Trophoblast cell (in vitro differentiated cells and primary cell): ENCODE data around the gene EHD2.

ENCODE experiments used
- DNase-seq, 2 donors: peaks; one replicate each; pipeline ENCODE4 v3.0.0-alpha.2; 2016
- H2AFZ ChIP-seq: 2 replicates; pipeline ENCODE4 v1.6.1; 2013; ENCODE audit warnings: low read length, moderate library complexity, mild to moderate bottlenecking; ENCODE audit not compliant: insufficient read depth, poor library complexity
- H2AK5ac ChIP-seq: 2 replicates; pipeline ENCODE4 v1.6.1; 2013; ENCODE audit warnings: mild to moderate bottlenecking, low read length
- H2BK120ac ChIP-seq: 2 replicates; pipeline ENCODE4 v1.6.1; 2013; ENCODE audit warnings: low read length, mild to moderate bottlenecking, moderate library complexity; ENCODE audit not compliant: insufficient read depth, poor library complexity
- H2BK12ac ChIP-seq: 2 replicates; pipeline ENCODE4 v1.6.1; 2013; ENCODE audit warnings: mild to moderate bottlenecking, low read length, moderate library complexity
- H2BK5ac ChIP-seq: 2 replicates; pipeline ENCODE4 v1.6.1; 2013; ENCODE audit warnings: low read length, low read depth, moderate library complexity, mild to moderate bottlenecking; ENCODE audit not compliant: poor library complexity
- H3K14ac ChIP-seq: 2 replicates; pipeline ENCODE4 v1.6.1; 2013; ENCODE audit warnings: mild to moderate bottlenecking, low read length
- H3K18ac ChIP-seq: 2 replicates; pipeline ENCODE4 v1.6.1; 2013; ENCODE audit warnings: mild to moderate bottlenecking, low read length
- H3K23ac ChIP-seq: 2 replicates; pipeline ENCODE4 v1.6.1; 2013; ENCODE audit warnings: low read length
- H3K27ac ChIP-seq: 2 replicates; pipeline ENCODE4 v1.5.1; 2013; ENCODE audit warnings: low read depth, mild to moderate bottlenecking, inconsistent platforms, low read length, moderate library complexity
- H3K27me3 ChIP-seq: 2 replicates; pipeline ENCODE4 v1.6.1; 2013; ENCODE audit warnings: inconsistent platforms, mild to moderate bottlenecking, low read length, moderate library complexity; ENCODE audit not compliant: insufficient read depth
- H3K36me3 ChIP-seq, 2 experiments: 1 replicate in 1 of 2; 2 replicates in 1 of 2; pipeline ENCODE4 v1.6.1; 2013; ENCODE audit warnings: low read length in 2 of 2, mild to moderate bottlenecking in 2 of 2, moderate library complexity in 1 of 2; ENCODE audit not compliant: insufficient read depth in 2 of 2, control insufficient read depth in 1 of 2
- H3K4ac ChIP-seq: 2 replicates; pipeline ENCODE4 v1.6.1; 2013; ENCODE audit warnings: low read depth, mild to moderate bottlenecking, low read length, moderate library complexity
- H3K4me1 ChIP-seq, 2 experiments: 1 replicate in 1 of 2; 2 replicates in 1 of 2; pipeline ENCODE4 v1.6.1; 2013; ENCODE audit warnings: low read length in 2 of 2, mild to moderate bottlenecking in 2 of 2, moderate library complexity in 1 of 2; ENCODE audit not compliant: insufficient read depth in 2 of 2, control insufficient read depth in 1 of 2
- H3K4me2 ChIP-seq: 2 replicates; pipeline ENCODE4 v1.6.1; 2013; ENCODE audit warnings: inconsistent platforms, mild to moderate bottlenecking, low read length, moderate library complexity
- H3K4me3 ChIP-seq: 2 replicates; pipeline ENCODE4 v1.5.1; 2013; ENCODE audit warnings: mild to moderate bottlenecking, low read depth, low read length, inconsistent platforms
- H3K79me1 ChIP-seq: one replicate; pipeline ENCODE4 v1.6.1; 2013; ENCODE audit warnings: low read length
- H3K79me2 ChIP-seq: 2 replicates; pipeline ENCODE4 v1.6.1; 2013; ENCODE audit warnings: low read length, mild to moderate bottlenecking; ENCODE audit not compliant: control insufficient read depth, insufficient read depth, poor library complexity
- H3K9ac ChIP-seq: 2 replicates; pipeline ENCODE4 v1.6.1; 2013; ENCODE audit warnings: mild to moderate bottlenecking, low read length
- H3K9me3 ChIP-seq: 2 replicates; pipeline ENCODE4 v1.6.1; 2013; ENCODE audit warnings: low read depth, mild to moderate bottlenecking, control low read depth, inconsistent platforms, low read length; ENCODE audit not compliant: insufficient read depth
- H4K12ac ChIP-seq: 2 replicates; pipeline ENCODE4 v1.6.1; 2013; ENCODE audit warnings: low read depth, mild to moderate bottlenecking, low read length, moderate library complexity
- H4K8ac ChIP-seq: 2 replicates; pipeline ENCODE4 v1.6.1; 2013; ENCODE audit warnings: low read depth, mild to moderate bottlenecking, low read length, moderate library complexity
- H4K91ac ChIP-seq: one replicate; pipeline ENCODE4 v1.6.1; 2013; ENCODE audit warnings: low read depth, mild to moderate bottlenecking, low read length, moderate library complexity
- WGBS: extraction: QIAGEN DNeasy Blood & Tissue Kit; methylation state at CpG from one replicate; pipeline ENCODE4 v1.1.7; 2013; ENCODE audit warnings: missing lambda C conversion rate; ENCODE audit not compliant: insufficient read length, insufficient coverage; ENCODE audit errors: extremely low coverage; 5-methylcytosine and 5-hydroxymethylcytosine counted together

Gene EHD2

DNA sequence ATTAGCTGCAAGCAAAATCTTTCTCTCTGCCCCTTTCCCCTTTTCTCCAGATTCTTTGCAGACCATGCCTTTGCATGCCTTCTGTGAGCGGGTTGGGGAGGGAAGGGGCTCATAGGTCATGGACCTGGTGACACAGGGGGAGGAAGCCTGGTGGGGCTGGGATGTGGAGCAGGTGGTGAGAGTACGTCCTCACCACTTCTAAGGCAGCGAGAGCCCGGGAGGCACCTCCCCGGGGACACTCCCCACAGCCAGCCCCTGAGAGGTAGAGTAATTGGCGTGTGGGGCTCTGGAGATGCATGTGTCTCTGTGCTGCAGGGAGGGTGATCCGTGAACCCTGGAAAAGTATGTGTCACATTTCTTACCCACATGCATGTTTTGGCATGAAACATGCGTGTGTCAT lies 42.5 kb upstream of the EHD2 start:
- no peak for DNase-seq
- no CpG with 5 or more reads among the region's 8 CpGs for WGBS
- no peak overlapping the region for H2AFZ ChIP-seq

GRCh38 chr19:47671499-47671898 lies 41.7 kb upstream of the EHD2 start:
- 100% methylated on average over 1 of the region's 2 CpGs for WGBS

More for the DNA sequence above, 42.5 kb upstream of the EHD2 start:
- H3K79me1 ChIP-seq = peaks cover 3% of the 10 kb centered on the region
- H3K36me3 ChIP-seq = peaks cover 38% of the 10 kb centered on the region in 2 experiments
- peak overlapping the region; percentile 30 for H3K18ac ChIP-seq
- peaks cover 14 to 15% of the 10 kb centered on the region in 2 experiments for H3K4me1 ChIP-seq
- no peak overlapping the region for H2BK120ac ChIP-seq
- no peaks in the 10 kb centered on the region for H3K9me3 ChIP-seq
- H3K14ac ChIP-seq = no peak overlapping the region
- H2BK12ac ChIP-seq = no peak overlapping the region
- H4K91ac ChIP-seq = no peak overlapping the region
- no peak overlapping the region for H4K8ac ChIP-seq
- H3K4me3 ChIP-seq = no peak overlapping the region
- no peak overlapping the region for H3K9ac ChIP-seq
- H4K12ac ChIP-seq = no peak overlapping the region
- H2BK5ac ChIP-seq = no peak overlapping the region
- no peak overlapping the region for H3K27ac ChIP-seq
- H3K27me3 ChIP-seq = no peaks in the 10 kb centered on the region
- H3K23ac ChIP-seq = no peak overlapping the region
- H2AK5ac ChIP-seq = no peak overlapping the region
- peak overlapping the region; percentile 16 for H3K4ac ChIP-seq
- no peak overlapping the region for H3K4me2 ChIP-seq
- H3K79me2 ChIP-seq = peaks cover 1% of the 10 kb centered on the region

GRCh38 chr19:47673426-47673825 lies 39.8 kb upstream of the EHD2 start:
- no peak overlapping the region for H3K4me2 ChIP-seq
- H3K36me3 ChIP-seq = peaks cover 52 to 56% of the 10 kb centered on the region in 2 experiments
- no peak overlapping the region for H3K9ac ChIP-seq
- no CpG with 5 or more reads among the region's 7 CpGs for WGBS
- no peak overlapping the region for H3K18ac ChIP-seq
- no peak overlapping the region for H4K8ac ChIP-seq
- no peak overlapping the region for H2BK120ac ChIP-seq
- no peak overlapping the region for H4K12ac ChIP-seq
- H3K23ac ChIP-seq = no peak overlapping the region
- no peak for DNase-seq
- H3K79me2 ChIP-seq = no peaks in the 10 kb centered on the region
- H3K27ac ChIP-seq = no peak overlapping the region
- no peak overlapping the region for H2AK5ac ChIP-seq
- H4K91ac ChIP-seq = no peak overlapping the region
- H3K9me3 ChIP-seq = no peaks in the 10 kb centered on the region
- H3K4me3 ChIP-seq = no peak overlapping the region
- H3K4me1 ChIP-seq = no peaks in the 10 kb centered on the region
- no peaks in the 10 kb centered on the region for H3K79me1 ChIP-seq
- no peak overlapping the region for H2BK5ac ChIP-seq
- H3K4ac ChIP-seq = no peak overlapping the region
- no peak overlapping the region for H2AFZ ChIP-seq
- H3K27me3 ChIP-seq = no peaks in the 10 kb centered on the region
- H2BK12ac ChIP-seq = no peak overlapping the region
- no peak overlapping the region for H3K14ac ChIP-seq

More at GRCh38 chr19:47671499-47671898, 41.7 kb upstream of the EHD2 start:
- Histone ChIP-seq H3K23ac (no peak overlapping the region), H3K4me3 (no peak overlapping the region), H2AK5ac (no peak overlapping the region), H3K27ac (no peak overlapping the region), H2AFZ (no peak overlapping the region), H3K4ac (no peak overlapping the region), H3K36me3 (peaks cover 44% of the 10 kb centered on the region in 2 experiments), H4K8ac (no peak overlapping the region), H3K18ac (no peak overlapping the region), H3K79me1 (peaks cover 3% of the 10 kb centered on the region), H3K27me3 (no peaks in the 10 kb centered on the region), H3K9ac (no peak overlapping the region), H4K91ac (no peak overlapping the region), H2BK5ac (no peak overlapping the region), H3K79me2 (peaks cover 1% of the 10 kb centered on the region), H3K9me3 (no peaks in the 10 kb centered on the region), H3K4me1 (peaks cover 10 to 11% of the 10 kb centered on the region in 2 experiments), H2BK120ac (no peak overlapping the region), H3K4me2 (no peak overlapping the region), H4K12ac (no peak overlapping the region), H3K14ac (no peak overlapping the region), H2BK12ac (no peak overlapping the region)
- DNase-seq = no peak

DNA sequence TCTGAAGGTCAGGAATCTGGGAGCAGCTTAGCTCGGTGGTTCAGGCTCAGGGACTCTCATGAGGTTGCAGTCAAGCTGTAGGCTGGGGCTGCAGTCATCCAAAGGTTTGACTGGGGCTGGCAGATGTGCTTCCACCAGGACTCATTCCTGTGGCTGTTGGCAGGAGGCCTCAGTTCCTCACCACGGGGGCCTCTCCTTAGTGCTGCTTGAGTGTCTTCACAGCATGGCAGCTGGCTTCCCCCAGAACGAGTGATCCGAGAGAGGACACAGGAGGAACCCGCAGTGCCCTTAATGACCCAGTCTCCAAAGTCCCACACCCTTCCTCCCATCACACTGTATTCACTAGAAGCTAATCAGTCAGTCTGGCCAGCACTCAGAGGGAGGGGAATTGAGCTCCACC lies 38.7 kb upstream of the EHD2 start:
- H4K91ac ChIP-seq = no peak overlapping the region
- H4K12ac ChIP-seq = no peak overlapping the region

More for the DNA sequence above, 38.7 kb upstream of the EHD2 start:
- no peak overlapping the region for H2BK12ac ChIP-seq
- no peak overlapping the region for H2BK120ac ChIP-seq
- H3K23ac ChIP-seq = no peak overlapping the region
- no peak for DNase-seq
- H3K9ac ChIP-seq = no peak overlapping the region
- H3K79me2 ChIP-seq = no peaks in the 10 kb centered on the region
- peaks cover 58 to 61% of the 10 kb centered on the region in 2 experiments for H3K36me3 ChIP-seq
- WGBS = no CpG with 5 or more reads among the region's 5 CpGs
- H3K4me1 ChIP-seq = no peaks in the 10 kb centered on the region
- no peak overlapping the region for H3K4me3 ChIP-seq
- H2AFZ ChIP-seq = no peak overlapping the region
- H3K18ac ChIP-seq = no peak overlapping the region
- H4K8ac ChIP-seq = no peak overlapping the region
- H2AK5ac ChIP-seq = no peak overlapping the region
- no peak overlapping the region for H3K4ac ChIP-seq
- H3K27me3 ChIP-seq = no peaks in the 10 kb centered on the region
- H3K79me1 ChIP-seq = no peaks in the 10 kb centered on the region
- no peak overlapping the region for H3K4me2 ChIP-seq
- H2BK5ac ChIP-seq = no peak overlapping the region
- H3K14ac ChIP-seq = no peak overlapping the region
- H3K9me3 ChIP-seq = no peaks in the 10 kb centered on the region
- H3K27ac ChIP-seq = no peak overlapping the region
